Measurements from ENCODE around the gene SLC39A11. TPM values are rescaled to one million over a fixed set of nuclear protein-coding genes. Genes with fewer than 3 reads are reported as not detected.

Gene SLC39A11
- total and polyA plus RNA-seq, 2 of the 13 experiments (the other 11 are each of a cell fraction or from before 2014, with no cell fraction given): 17.2 to 31.5 TPM

DNA sequence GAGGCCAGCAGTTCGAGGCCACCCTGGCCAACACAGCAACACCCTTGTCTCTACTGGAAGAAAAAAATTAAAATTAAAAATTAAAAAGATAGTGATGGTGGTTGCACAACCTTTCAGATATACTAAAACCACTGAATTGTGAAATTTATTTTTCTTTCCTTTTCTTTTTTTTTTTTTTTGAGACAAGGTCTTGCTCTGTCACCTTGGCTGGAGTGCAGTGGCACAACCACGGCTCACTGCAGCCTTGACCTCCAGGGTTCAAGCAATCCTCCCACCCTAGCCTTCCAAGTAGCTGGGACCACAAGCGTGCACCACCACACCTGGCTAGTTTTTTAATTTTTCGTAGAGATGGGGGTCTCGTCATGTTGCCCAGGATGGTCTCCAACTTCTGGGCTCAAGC, 254.4 kb downstream of the SLC39A11 start:
- DNase-seq (ENCODE audit: low spot score): no peak
- Histone ChIP-seq H4K20me1 (ENCODE audit: insufficient read depth, low read length) (no peaks in the 10 kb centered on the region), H3K4me3 (replicated peaks in 1 of 3; ENCODE audit: insufficient read depth in 1 of 3, low read depth in 2 of 3, low read length in 3 of 3) (no peak overlapping the region), H3K27me3 (ENCODE audit: control insufficient read depth in 1 of 2, insufficient read depth in 2 of 2, low read length in 2 of 2) (no peaks in the 10 kb centered on the region), H3K9ac (ENCODE audit: insufficient read depth, low read depth, low read length) (no peak overlapping the region), H3K79me2 (ENCODE audit: insufficient read depth, low read length) (no peaks in the 10 kb centered on the region), H3K4me2 (ENCODE audit: low read depth, low read length) (no peak overlapping the region), H2AFZ (ENCODE audit: low read length) (no peak overlapping the region), H3K4me1 (ENCODE audit: insufficient read depth, low read length) (peaks cover 20% of the 10 kb centered on the region), H3K9me3 (ENCODE audit: low read length) (peaks cover 10% of the 10 kb centered on the region; the same call in 1 of the 2 replicates), H3K36me3 (replicated peaks in 1 of 2; ENCODE audit: control insufficient read depth in 1 of 2, insufficient read depth in 2 of 2, low read length in 2 of 2) (no peaks in the 10 kb centered on the region), H3K27ac (ENCODE audit: extremely low read length, insufficient read depth, low read length) (peak overlapping the region; percentile 2)
- intact Hi-C loops (cut with micrococcal nuclease; ENCODE audit: unreplicated experiment): no loop called here
- FAIRE-seq: no peak
- BruUV-seq (replicated peaks): no TSS peak
- 94% methylated on average over 5 of the region's 5 CpGs for WGBS (ENCODE audit: low lambda C conversion rate)
- no peak for TF ChIP-seq TGIF2 (CRISPR knock-in tag; IDR thresholded peaks at IDR 0.05)
- TF ChIP-seq, protein P1, sequence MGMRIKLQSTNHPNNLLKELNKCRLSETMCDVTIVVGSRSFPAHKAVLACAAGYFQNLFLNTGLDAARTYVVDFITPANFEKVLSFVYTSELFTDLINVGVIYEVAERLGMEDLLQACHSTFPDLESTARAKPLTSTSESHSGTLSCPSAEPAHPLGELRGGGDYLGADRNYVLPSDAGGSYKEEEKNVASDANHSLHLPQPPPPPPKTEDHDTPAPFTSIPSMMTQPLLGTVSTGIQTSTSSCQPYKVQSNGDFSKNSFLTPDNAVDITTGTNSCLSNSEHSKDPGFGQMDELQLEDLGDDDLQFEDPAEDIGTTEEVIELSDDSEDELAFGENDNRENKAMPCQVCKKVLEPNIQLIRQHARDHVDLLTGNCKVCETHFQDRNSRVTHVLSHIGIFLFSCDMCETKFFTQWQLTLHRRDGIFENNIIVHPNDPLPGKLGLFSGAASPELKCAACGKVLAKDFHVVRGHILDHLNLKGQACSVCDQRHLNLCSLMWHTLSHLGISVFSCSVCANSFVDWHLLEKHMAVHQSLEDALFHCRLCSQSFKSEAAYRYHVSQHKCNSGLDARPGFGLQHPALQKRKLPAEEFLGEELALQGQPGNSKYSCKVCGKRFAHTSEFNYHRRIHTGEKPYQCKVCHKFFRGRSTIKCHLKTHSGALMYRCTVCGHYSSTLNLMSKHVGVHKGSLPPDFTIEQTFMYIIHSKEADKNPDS (CRISPR knock-in tag; IDR thresholded peaks at IDR 0.05): no peak
- TF ChIP-seq CEBPB (IDR thresholded peaks at IDR 0.05; ENCODE audit: borderline replicate concordance, low read depth, low read length): 0 out of 2 replicates have a peak, but pooled peaks have one; percentile 25
- no peak for ATAC-seq
- ChIA-PET CTCF (ENCODE audit: low intra/inter-chr PET ratio, low total read pairs) (no interaction called here), POLR2A (no interaction called here)
- in situ Hi-C loops (cut with HindIII; ENCODE audit: extremely low pct_ligation_motif_present, low pct_unique_long_range_greater_than_20kb): no loop called here

DNA sequence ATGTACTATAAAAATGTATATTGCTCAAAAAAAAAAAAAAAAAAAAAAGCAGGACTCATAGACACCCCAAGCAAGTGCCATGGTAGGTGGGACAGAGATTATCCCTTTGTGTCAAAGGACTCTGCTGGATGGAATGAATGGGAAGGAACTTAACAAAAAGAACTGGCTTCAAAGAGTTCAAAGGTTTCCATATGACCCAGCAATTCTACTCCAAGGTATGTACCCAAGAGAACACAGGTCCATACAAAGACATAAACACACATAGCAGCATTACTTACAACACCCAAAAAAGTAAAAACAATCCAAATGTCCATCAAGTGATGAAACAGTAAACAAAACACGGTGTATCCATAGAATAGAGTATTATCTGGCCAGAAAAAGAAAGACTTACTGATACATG, 255.2 kb downstream of the SLC39A11 start:
- 23% methylated on average over 1 of the region's 1 CpG for WGBS (ENCODE audit: low lambda C conversion rate)
- ATAC-seq: peak; percentile 62; the same call in 2 of the 3 replicates
- Histone ChIP-seq H3K4me3 (replicated peaks in 1 of 3; ENCODE audit: insufficient read depth in 1 of 3, low read depth in 2 of 3, low read length in 3 of 3) (no peak overlapping the region), H3K36me3 (replicated peaks in 1 of 2; ENCODE audit: control insufficient read depth in 1 of 2, insufficient read depth in 2 of 2, low read length in 2 of 2) (no peaks in the 10 kb centered on the region), H3K79me2 (ENCODE audit: insufficient read depth, low read length) (no peaks in the 10 kb centered on the region), H3K27ac (ENCODE audit: extremely low read length, insufficient read depth, low read length) (peak overlapping the region; percentile 2), H4K20me1 (ENCODE audit: insufficient read depth, low read length) (no peaks in the 10 kb centered on the region), H3K4me1 (ENCODE audit: insufficient read depth, low read length) (peaks cover 20% of the 10 kb centered on the region), H3K9ac (ENCODE audit: insufficient read depth, low read depth, low read length) (no peak overlapping the region), H3K9me3 (ENCODE audit: low read length) (peaks cover 10% of the 10 kb centered on the region; the same call in 1 of the 2 replicates), H3K27me3 (ENCODE audit: control insufficient read depth in 1 of 2, insufficient read depth in 2 of 2, low read length in 2 of 2) (no peaks in the 10 kb centered on the region), H3K4me2 (ENCODE audit: low read depth, low read length) (no peak overlapping the region), H2AFZ (ENCODE audit: low read length) (no peak overlapping the region)
- intact Hi-C loops (cut with micrococcal nuclease; ENCODE audit: unreplicated experiment): no loop called here
- POLR2A ChIA-PET: no interaction called here
- BruUV-seq (replicated peaks): no TSS peak
- CTCF ChIA-PET (ENCODE audit: low intra/inter-chr PET ratio, low total read pairs): no interaction called here
- in situ Hi-C loops (cut with HindIII; ENCODE audit: extremely low pct_ligation_motif_present, low pct_unique_long_range_greater_than_20kb): no loop called here
- peak; percentile 63 for FAIRE-seq
- peak; percentile 59 for DNase-seq (ENCODE audit: low spot score)
- TF ChIP-seq CENPT (CRISPR knock-in tag; IDR thresholded peaks at IDR 0.05; ENCODE audit: low read depth) (no peak), ZFYVE20 (CRISPR knock-in tag; IDR thresholded peaks at IDR 0.05; ENCODE audit: borderline replicate concordance, low read depth) (no peak), GABPB1 (CRISPR knock-in tag; IDR thresholded peaks at IDR 0.05) (no peak), HNF4A (CRISPR knock-in tag; IDR thresholded peaks at IDR 0.05) (peak; percentile 34; the same call in 1 of the 2 replicates), ZFP41 (CRISPR knock-in tag; IDR thresholded peaks at IDR 0.05; ENCODE audit: borderline replicate concordance) (no peak), ZNF530 (CRISPR knock-in tag; IDR thresholded peaks at IDR 0.05; ENCODE audit: low read depth) (no peak)
- TF ChIP-seq, protein P2, sequence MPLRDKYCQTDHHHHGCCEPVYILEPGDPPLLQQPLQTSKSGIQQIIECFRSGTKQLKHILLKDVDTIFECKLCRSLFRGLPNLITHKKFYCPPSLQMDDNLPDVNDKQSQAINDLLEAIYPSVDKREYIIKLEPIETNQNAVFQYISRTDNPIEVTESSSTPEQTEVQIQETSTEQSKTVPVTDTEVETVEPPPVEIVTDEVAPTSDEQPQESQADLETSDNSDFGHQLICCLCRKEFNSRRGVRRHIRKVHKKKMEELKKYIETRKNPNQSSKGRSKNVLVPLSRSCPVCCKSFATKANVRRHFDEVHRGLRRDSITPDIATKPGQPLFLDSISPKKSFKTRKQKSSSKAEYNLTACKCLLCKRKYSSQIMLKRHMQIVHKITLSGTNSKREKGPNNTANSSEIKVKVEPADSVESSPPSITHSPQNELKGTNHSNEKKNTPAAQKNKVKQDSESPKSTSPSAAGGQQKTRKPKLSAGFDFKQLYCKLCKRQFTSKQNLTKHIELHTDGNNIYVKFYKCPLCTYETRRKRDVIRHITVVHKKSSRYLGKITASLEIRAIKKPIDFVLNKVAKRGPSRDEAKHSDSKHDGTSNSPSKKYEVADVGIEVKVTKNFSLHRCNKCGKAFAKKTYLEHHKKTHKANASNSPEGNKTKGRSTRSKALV (CRISPR knock-in tag; IDR thresholded peaks at IDR 0.05): no peak
- TF ChIP-seq, protein P3, sequence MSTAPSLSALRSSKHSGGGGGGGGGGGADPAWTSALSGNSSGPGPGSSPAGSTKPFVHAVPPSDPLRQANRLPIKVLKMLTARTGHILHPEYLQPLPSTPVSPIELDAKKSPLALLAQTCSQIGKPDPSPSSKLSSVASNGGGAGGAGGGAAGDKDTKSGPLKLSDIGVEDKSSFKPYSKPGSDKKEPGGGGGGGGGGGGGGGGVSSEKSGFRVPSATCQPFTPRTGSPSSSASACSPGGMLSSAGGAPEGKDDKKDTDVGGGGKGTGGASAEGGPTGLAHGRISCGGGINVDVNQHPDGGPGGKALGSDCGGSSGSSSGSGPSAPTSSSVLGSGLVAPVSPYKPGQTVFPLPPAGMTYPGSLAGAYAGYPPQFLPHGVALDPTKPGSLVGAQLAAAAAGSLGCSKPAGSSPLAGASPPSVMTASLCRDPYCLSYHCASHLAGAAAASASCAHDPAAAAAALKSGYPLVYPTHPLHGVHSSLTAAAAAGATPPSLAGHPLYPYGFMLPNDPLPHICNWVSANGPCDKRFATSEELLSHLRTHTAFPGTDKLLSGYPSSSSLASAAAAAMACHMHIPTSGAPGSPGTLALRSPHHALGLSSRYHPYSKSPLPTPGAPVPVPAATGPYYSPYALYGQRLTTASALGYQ (CRISPR knock-in tag; IDR thresholded peaks at IDR 0.05): no peak
- TF ChIP-seq, protein P4, sequence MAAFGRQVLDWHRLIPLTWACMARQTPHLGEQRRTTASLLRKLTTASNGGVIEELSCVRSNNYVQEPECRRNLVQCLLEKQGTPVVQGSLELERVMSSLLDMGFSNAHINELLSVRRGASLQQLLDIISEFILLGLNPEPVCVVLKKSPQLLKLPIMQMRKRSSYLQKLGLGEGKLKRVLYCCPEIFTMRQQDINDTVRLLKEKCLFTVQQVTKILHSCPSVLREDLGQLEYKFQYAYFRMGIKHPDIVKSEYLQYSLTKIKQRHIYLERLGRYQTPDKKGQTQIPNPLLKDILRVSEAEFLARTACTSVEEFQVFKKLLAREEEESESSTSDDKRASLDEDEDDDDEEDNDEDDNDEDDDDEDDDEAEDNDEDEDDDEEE (CRISPR knock-in tag; IDR thresholded peaks at IDR 0.05): no peak

Measured in HepG2 (cell line).